ENCODE measurements around the gene TNRC6A. TPM values are rescaled to one million over a fixed set of nuclear protein-coding genes. Genes with fewer than 3 reads are reported as not detected.

TNRC6A gene
- total and polyA plus RNA-seq, 2 of the 13 experiments (the other 11 are each of a cell fraction or from before 2014, with no cell fraction given), result 30.9 to 43.6 TPM

GRCh38 chr16:24858219-24859041 lies 129.0 kb downstream of the TNRC6A start (continued):
- TF ChIP-seq ZNF512 (CRISPR knock-in tag; IDR thresholded peaks at IDR 0.05), result peak; percentile 86; the same call in 1 of the 2 replicates
- TF ChIP-seq ZBTB20 (CRISPR knock-in tag; IDR thresholded peaks at IDR 0.05; ENCODE audit: borderline replicate concordance, low read depth), result peak; percentile 96; the same call in 1 of the 2 replicates
- TF ChIP-seq AHR (CRISPR knock-in tag; IDR thresholded peaks at IDR 0.05), result peak; percentile 99
- TF ChIP-seq ADNP (CRISPR knock-in tag; IDR thresholded peaks at IDR 0.05), result no peak
- peak; percentile 53; the same call in 1 of the 2 replicates for TF ChIP-seq RXRA (CRISPR knock-in tag; IDR thresholded peaks at IDR 0.05)
- peak; percentile 61 for TF ChIP-seq FOXA3 (CRISPR knock-in tag; IDR thresholded peaks at IDR 0.05)
- peak; percentile 99 for TF ChIP-seq NKX3-1 (CRISPR knock-in tag; IDR thresholded peaks at IDR 0.05)
- peak; percentile 99 for TF ChIP-seq ZSCAN9 (CRISPR knock-in tag; IDR thresholded peaks at IDR 0.05; ENCODE audit: borderline replicate concordance)
- peak; percentile 96 for TF ChIP-seq JARID2 (CRISPR knock-in tag; IDR thresholded peaks at IDR 0.05; ENCODE audit: insufficient replicate concordance)
- peak; percentile 33; the same call in 1 of the 2 replicates for TF ChIP-seq ZNF362 (CRISPR knock-in tag; IDR thresholded peaks at IDR 0.05; ENCODE audit: borderline replicate concordance)
- 0 out of 4 replicates have a peak, but pooled peaks of 1 of the 2 experiments have one; percentile 19 for TF ChIP-seq NR2F1 (CRISPR knock-in tag; IDR thresholded peaks at IDR 0.05)
- TF ChIP-seq HOXA3 (CRISPR knock-in tag; IDR thresholded peaks at IDR 0.05), result peak; percentile 78
- no peak for TF ChIP-seq KAT7 (CRISPR knock-in tag; IDR thresholded peaks at IDR 0.05; ENCODE audit: borderline replicate concordance)
- TF ChIP-seq ZNF75D (CRISPR knock-in tag; IDR thresholded peaks at IDR 0.05; ENCODE audit: borderline replicate concordance), result no peak
- TF ChIP-seq ASH2L (IDR thresholded peaks at IDR 0.05; ENCODE audit: insufficient read length, low read depth, low read length), result no peak
- TF ChIP-seq ZNF367 (CRISPR knock-in tag; IDR thresholded peaks at IDR 0.05; ENCODE audit: borderline replicate concordance), result peak; percentile 68; the same call in 1 of the 2 replicates
- TF ChIP-seq, protein P1, sequence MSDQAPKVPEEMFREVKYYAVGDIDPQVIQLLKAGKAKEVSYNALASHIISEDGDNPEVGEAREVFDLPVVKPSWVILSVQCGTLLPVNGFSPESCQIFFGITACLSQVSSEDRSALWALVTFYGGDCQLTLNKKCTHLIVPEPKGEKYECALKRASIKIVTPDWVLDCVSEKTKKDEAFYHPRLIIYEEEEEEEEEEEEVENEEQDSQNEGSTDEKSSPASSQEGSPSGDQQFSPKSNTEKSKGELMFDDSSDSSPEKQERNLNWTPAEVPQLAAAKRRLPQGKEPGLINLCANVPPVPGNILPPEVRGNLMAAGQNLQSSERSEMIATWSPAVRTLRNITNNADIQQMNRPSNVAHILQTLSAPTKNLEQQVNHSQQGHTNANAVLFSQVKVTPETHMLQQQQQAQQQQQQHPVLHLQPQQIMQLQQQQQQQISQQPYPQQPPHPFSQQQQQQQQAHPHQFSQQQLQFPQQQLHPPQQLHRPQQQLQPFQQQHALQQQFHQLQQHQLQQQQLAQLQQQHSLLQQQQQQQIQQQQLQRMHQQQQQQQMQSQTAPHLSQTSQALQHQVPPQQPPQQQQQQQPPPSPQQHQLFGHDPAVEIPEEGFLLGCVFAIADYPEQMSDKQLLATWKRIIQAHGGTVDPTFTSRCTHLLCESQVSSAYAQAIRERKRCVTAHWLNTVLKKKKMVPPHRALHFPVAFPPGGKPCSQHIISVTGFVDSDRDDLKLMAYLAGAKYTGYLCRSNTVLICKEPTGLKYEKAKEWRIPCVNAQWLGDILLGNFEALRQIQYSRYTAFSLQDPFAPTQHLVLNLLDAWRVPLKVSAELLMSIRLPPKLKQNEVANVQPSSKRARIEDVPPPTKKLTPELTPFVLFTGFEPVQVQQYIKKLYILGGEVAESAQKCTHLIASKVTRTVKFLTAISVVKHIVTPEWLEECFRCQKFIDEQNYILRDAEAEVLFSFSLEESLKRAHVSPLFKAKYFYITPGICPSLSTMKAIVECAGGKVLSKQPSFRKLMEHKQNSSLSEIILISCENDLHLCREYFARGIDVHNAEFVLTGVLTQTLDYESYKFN (CRISPR knock-in tag; conservative IDR thresholded peaks at IDR 0.05), result peak; percentile 46
- TF ChIP-seq WIZ (CRISPR knock-in tag; IDR thresholded peaks at IDR 0.05), result peak; percentile 99
